ENCODE results near the gene ERBB3.

ERBB3 gene

GRCh38 chr12:56080556-56081138 is 682 bp downstream of the ERBB3 start:
- no peak for DNase-seq

- DNase-seq = no peak
Observed at GRCh38 chr12:56081393-56082347, 1.7 kb downstream of the ERBB3 start.

- DNase-seq = no peak
Observed at GRCh38 chr12:56082382-56082781, 2.4 kb downstream of the ERBB3 start.

- no peak for DNase-seq
Observed at GRCh38 chr12:56082967-56083366, 3.0 kb downstream of the ERBB3 start.

- no peak for DNase-seq
Observed at GRCh38 chr12:56084958-56085543, 5.1 kb downstream of the ERBB3 start.

- DNase-seq = no peak
Observed at GRCh38 chr12:56086096-56086495, 6.1 kb downstream of the ERBB3 start.

GRCh38 chr12:56086608-56087007 is 6.6 kb downstream of the ERBB3 start:
- no peak for DNase-seq

GRCh38 chr12:56087220-56087619 is 7.3 kb downstream of the ERBB3 start:
- no peak for DNase-seq

GRCh38 chr12:56097738-56098137 is 17.8 kb downstream of the ERBB3 start:
- DNase-seq = no peak

- no peak for DNase-seq
Observed at GRCh38 chr12:56098592-56098991, 18.6 kb downstream of the ERBB3 start.

- DNase-seq = no peak
Observed at GRCh38 chr12:56099787-56100186, 19.8 kb downstream of the ERBB3 start.

GRCh38 chr12:56101045-56101444 is 21.1 kb downstream of the ERBB3 start:
- no peak for DNase-seq

- no peak for DNase-seq
Observed at GRCh38 chr12:56102683-56103065, 22.7 kb downstream of the ERBB3 start.

- DNase-seq = no peak
Observed at GRCh38 chr12:56103066-56103711, 23.2 kb downstream of the ERBB3 start.

GRCh38 chr12:56103823-56104108 is 23.8 kb downstream of the ERBB3 start:
- DNase-seq = no peak

- peak; percentile 99 for DNase-seq
Observed at GRCh38 chr12:56104109-56104814, 24.3 kb downstream of the ERBB3 start, which contains the start of gene PA2G4. Gene PA2G4, plus strand, starts transcription at chr12:56104559. Its CDS starts 179 bp downstream, at chr12:56104738.

- DNase-seq = peak in 1 of 2 experiments; percentile 13
Observed at GRCh38 chr12:56104815-56105608, 25.0 kb downstream of the ERBB3 start.

- no peak for DNase-seq
Observed at GRCh38 chr12:56105609-56105902, 25.6 kb downstream of the ERBB3 start.

- no peak for DNase-seq
Observed at GRCh38 chr12:56107242-56107641, 27.3 kb downstream of the ERBB3 start.

GRCh38 chr12:56110571-56110970 is 30.6 kb downstream of the ERBB3 start:
- DNase-seq = no peak

GRCh38 chr12:56114084-56114483 is 34.1 kb downstream of the ERBB3 start:
- DNase-seq = no peak

- DNase-seq = peak in 1 of 2 experiments; percentile 32
Observed at GRCh38 chr12:56115329-56115728, 35.4 kb downstream of the ERBB3 start.
